K562 (cell line): ENCODE results near the gene SNRNP40. TPM values are rescaled to one million over a fixed set of nuclear protein-coding genes. Genes with fewer than 3 reads are reported as not detected.

Experiments used
- CHD7 ChIP-seq: fragments of 200-600 bp; sonication (generic); IDR thresholded peaks from one replicate; pipeline ENCODE4 v1.6.1; 2012; ENCODE audit warnings: mild to moderate bottlenecking, low read depth, low read length, inconsistent platforms
- MAFG ChIP-seq: fragments of 450-650 bp; conservative IDR thresholded peaks from 2 replicates; pipeline ENCODE4 v1.6.1; 2016; ENCODE audit warnings: missing genetic modification characterization, missing compliant biosample characterization
- ZFP36 ChIP-seq: fragments of 150-350 bp; IDR thresholded peaks from 2 replicates; pipeline ENCODE4 v1.6.1; 2018; ENCODE audit warnings: low read length, low read depth; ENCODE audit not compliant: partially characterized antibody
- polyA plus RNA-seq, 8 experiments: library from polyadenylated mRNA; depleted of rRNA in 4 of 8; stranded (reverse) in 5 of 8; unstranded in 3 of 8; fragments of >200 nt; fragmentation: Nextera tagmentation in 2 of 8; fragmentation: Illumina TruSeq in 1 of 8; extraction: Ambion mirVana in 2 of 8; extraction: Trizol in 1 of 8; gene quantifications; 2 replicates each; pipeline versions ENCODE4 v1.2.1 to v1.2.3, GENCODE V29; 2011 to 2014; ENCODE audit warnings: inconsistent platforms in 1 of 8, missing spikeins in 1 of 8
- total RNA-seq, 7 experiments: library from RNA; depleted of rRNA in 6 of 7; stranded (reverse); fragments of >200 nt in 6 of 7; fragmentation: Illumina TruSeq in 2 of 7; extraction: Trizol in 2 of 7; gene quantifications; 2 replicates each; pipeline versions ENCODE4 v1.2.1 to v1.2.3, GENCODE V29; 2011 to 2021; ENCODE audit warnings: low replicate concordance in 1 of 7
- TF ChIP-seq, protein P1 (sequence below): sonication (generic); formaldehyde crosslinking; IDR thresholded peaks from 2 replicates; pipeline ENCODE4 v1.8.0; 2023; ENCODE audit warnings: mild to moderate bottlenecking, missing genetic modification reagents

SNRNP40 gene
- total and polyA plus RNA-seq, 9 of the 15 experiments (the other 6 are each of a cell fraction or from before 2014, with no cell fraction given) = 48.7 to 278 (median 163) TPM

- TF ChIP-seq, protein P1, sequence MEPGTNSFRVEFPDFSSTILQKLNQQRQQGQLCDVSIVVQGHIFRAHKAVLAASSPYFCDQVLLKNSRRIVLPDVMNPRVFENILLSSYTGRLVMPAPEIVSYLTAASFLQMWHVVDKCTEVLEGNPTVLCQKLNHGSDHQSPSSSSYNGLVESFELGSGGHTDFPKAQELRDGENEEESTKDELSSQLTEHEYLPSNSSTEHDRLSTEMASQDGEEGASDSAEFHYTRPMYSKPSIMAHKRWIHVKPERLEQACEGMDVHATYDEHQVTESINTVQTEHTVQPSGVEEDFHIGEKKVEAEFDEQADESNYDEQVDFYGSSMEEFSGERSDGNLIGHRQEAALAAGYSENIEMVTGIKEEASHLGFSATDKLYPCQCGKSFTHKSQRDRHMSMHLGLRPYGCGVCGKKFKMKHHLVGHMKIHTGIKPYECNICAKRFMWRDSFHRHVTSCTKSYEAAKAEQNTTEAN = no peak
- TF ChIP-seq CHD7 (no peak), MAFG (tag) (0 out of 2 replicates have a peak, but pooled peaks have one; percentile 15), ZFP36 (peak; percentile 26)
Measured at GRCh38 chr1:31228986-31229385, 67.6 kb downstream of the SNRNP40 start (continued).
